NT2/D1 (cell line): Measurements from ENCODE around the gene MED12L.

Experiments
- SUZ12 ChIP-seq: IDR thresholded peaks from 2 replicates; pipeline ENCODE4 v1.6.1; 2011; ENCODE audit not compliant: insufficient read length, insufficient read depth; ENCODE audit errors: extremely low read depth
- YY1 ChIP-seq: IDR thresholded peaks from 2 replicates; pipeline ENCODE4 v1.6.1; 2011; ENCODE audit not compliant: insufficient read length, insufficient read depth
- ZNF274 ChIP-seq: IDR thresholded peaks from 2 replicates; pipeline ENCODE4 v1.6.1; 2011; ENCODE audit warnings: mild to moderate bottlenecking, low read depth, low read length

DNA sequence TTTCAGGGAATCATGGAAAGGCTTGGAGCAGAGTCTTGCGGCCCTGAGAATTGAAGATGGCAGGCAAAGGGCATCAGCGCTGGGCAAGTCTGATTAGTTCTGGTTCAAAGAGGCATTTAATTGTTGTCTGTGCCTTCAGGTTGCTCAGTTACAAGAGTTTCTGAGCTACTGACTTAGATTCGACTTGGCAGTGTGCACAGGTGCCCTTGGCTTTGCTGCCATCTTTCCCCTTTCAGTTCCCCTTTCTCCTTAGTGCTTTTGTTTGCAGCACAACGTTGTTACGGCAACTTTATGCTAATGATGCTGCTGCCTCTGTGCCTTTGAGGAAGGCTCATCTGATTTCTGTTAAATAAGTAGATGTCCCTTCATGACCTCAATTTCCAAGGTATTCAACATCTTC is 180.4 kb downstream of the MED12L start:
- no peak for TF ChIP-seq ZNF274
- TF ChIP-seq YY1 = no peak
- TF ChIP-seq SUZ12 = no peak
